ENCODE results near the gene KRTAP5-2.
"Not testable (repeated sequence)": the region's sequence is repeated elsewhere in the genome, so short reads cannot be mapped to it uniquely, and the experiment has no call there.

KRTAP5-2 gene

DNA sequence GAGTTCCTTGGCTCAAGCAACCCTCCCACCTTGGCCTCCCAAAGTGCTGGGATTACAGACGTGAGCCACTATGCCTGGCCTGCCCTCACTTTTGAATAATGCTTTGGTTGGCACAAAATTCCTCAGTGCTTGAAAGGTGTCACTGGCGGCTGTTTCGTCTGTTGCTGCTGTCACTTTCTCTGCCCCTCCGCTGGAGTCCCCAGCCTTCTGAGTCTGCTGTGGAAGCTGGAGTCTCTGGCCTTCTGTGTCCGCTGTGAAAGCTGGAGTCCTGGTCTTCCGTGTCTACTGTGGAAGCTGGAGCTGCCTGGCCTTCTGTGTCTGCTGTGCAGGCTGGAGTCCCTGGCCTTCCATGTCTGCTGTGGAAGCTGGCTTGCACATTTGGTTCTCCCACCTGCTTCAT lies 8.1 kb downstream of the KRTAP5-2 start:
- DNase-seq (ENCODE audit: low read depth) = no peak

DNA sequence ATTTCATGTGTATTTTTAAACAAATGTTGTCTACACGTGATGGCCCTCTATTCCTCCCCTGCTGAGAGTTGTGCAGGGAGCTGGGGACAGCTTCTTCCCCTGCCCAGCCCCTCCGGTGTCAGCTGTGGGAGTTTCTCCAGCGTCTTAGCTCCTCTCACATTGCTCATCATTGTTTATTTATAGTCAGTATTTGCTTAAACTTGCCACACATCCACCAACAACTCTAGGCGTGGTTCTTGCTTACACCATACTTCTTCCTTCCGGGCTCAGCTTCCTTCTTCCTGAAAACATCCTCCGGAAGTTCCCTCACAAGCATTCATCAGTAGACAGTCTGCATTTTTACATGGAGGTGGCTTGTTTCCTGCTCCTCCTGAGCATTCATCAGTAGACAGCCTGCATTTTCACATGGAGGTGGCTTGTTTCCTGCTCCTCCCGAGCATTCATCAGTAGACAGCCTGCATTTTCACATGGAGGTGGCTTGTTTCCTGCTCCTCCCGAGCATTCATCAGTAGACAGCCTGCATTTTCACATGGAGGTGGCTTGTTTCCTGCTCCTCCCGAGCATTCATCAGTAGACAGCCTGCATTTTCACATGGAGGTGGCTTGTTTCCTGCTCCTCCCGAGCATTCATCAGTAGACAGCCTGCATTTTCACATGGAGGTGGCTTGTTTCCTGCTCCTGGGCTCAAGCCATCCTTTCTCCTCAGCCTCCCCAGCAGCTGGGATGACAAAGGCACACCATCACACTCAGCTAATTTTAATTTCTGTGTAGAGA lies 8.7 kb downstream of the KRTAP5-2 start:
- DNase-seq (ENCODE audit: low read depth) = not testable (repeated sequence)

DNA sequence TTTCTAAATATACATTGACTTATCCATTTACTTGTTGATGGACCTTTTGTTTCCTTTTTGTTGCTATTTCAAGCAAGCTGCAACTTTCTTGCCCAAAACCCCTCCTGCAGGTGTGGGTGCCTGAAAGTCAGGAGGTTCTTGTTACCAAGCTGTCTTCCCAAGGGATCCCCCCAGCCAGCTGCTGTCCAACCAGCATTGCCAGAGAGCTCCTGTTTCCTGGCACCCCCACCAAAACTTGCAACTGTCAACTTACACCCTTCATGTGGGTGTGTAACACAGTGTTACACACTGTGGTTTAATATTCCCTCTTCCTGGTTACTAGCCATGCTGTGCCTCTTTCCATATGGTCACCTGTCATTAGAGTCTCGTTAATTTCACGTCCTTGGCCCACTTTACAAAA lies 11.4 kb downstream of the KRTAP5-2 start:
- DNase-seq (ENCODE audit: low read depth) = no peak

DNA sequence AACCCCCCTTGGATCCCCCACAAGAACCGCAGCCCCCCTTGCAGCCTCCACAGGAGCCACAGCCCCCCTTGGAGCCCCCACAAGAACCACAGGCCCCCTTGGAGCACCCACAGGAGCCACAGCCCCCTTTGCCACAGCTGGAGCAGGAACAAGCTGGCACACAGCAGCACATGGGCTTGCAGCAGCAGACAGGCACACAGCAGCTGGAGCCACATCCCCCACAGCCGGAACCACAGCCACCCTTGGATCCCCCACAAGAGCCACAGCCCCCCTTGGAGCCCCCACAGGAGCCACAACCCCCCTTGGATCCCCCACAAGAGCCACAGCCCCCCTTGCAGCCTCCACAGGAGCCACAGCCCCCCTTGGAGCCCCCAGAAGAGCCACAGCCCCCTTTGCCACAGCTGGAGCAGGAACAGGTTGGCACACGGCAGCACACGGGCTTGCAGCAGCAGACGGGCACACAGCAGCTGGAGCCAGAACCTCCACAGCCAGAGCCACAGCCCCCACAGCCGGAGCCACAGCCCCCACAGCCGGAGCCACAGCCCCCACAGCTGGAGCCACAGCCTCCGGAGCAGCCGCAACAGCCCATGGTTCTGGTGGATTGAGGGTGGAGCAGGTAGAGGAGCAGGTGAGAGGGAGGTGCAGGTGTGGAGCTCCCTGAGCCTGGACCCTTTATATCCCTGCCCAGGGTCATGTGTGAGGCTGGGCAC lies 13.3 kb downstream of the KRTAP5-2 start, which contains the start of gene KRTAP5-1:
KRTAP5-1 (minus strand) TSS at position 623 of the 710 bp plus-strand sequence; CDS start at position 589, 34 bp downstream.
- DNase-seq (ENCODE audit: low read depth) = not testable (repeated sequence)

DNA sequence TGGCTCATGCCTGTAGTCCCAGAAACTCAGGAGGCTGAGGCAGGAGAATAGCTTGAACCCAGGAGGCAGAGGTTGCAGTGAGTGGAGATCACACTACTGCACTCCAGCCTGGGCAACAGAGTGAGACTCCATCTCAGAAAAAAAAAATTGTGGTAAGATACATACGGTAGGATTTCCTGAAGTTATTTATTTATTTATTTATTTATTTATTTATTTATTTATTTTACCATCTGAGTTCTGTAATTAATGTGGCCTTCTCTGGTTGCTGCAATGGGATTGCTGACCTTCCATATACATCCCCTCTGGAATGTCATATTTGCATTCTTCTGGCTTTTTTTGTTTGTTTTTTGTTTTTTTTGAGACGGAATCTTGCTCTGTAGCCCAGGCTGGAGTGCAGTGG lies 15.2 kb downstream of the KRTAP5-2 start:
- not testable (repeated sequence) for DNase-seq (ENCODE audit: low read depth)

DNA sequence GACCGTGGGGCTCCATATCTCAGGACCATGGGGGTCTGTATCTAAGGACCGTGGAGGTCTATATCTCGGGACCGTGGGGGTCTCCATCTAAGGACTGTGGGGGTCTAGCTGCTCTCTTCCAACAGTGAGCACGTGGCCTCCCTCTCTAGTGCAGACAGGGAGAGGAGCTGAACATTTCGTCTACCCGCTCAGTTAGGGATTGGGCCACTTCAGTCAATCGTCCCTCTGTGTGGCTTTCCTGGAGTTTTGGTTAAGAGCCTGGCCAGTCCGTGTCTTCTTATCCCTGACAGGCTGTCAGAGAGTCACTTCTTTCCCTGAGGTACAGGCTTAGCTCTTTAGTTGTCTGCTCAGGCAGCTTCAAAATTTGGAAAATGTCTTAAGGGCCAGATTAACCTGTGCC lies 16.1 kb downstream of the KRTAP5-2 start:
- no peak for DNase-seq (ENCODE audit: low read depth)

DNA sequence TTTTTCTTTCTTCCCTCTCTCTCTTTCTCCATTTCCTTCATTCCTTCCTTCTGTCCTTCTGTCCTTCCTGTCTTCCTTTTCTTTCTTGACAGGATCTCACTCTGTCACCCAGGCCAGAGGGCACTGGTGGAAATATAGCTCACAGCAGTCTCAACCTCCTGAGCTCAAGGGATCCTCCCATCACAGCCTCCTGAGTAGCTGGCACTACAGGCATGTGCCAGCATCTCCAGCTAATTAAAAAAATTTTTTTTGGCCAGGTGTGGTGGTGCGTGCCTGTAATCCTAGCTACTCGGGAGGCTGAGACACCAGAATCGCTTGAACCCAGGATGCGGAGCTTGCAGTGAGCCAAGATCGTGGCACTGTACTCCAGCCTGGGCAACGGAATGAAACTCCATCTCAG lies 21.3 kb downstream of the KRTAP5-2 start:
- DNase-seq (ENCODE audit: low read depth) = no peak

DNA sequence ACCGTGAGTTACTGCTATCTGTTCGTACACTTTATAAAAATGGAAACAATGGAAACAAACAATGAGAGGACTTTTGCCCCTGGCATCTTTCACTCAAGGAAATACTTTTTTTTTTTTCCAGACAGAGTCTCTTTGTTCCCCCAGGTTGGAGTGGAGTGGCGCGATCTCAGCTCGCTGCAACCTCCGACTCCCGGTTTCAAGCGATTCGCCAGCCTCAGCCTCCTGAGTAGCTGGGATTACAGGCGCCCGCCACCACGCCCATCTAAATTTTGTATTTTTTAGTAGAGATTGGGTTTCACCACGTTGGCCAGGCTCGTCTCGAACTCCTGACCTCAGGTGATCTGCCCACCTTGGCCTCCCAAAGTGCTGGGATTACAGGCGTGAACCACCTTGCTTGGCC lies 22.3 kb downstream of the KRTAP5-2 start:
- DNase-seq (ENCODE audit: low read depth) = not testable (repeated sequence)

DNA sequence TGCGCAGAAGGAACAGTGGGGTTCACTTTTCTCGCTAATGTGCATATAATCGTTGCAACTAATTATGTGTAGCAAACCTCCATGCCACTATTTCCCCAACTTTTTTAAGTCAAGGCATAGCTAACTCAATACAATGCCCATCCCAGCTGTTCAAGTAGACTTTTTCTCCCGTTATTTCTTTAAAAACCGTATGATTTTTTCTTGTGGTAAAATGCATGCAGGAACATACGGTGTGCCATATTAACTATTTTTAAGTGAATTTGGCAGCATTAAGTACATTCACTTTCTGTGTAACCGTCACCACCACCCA lies 23.2 kb downstream of the KRTAP5-2 start:
- DNase-seq (ENCODE audit: low read depth) = no peak

DNA sequence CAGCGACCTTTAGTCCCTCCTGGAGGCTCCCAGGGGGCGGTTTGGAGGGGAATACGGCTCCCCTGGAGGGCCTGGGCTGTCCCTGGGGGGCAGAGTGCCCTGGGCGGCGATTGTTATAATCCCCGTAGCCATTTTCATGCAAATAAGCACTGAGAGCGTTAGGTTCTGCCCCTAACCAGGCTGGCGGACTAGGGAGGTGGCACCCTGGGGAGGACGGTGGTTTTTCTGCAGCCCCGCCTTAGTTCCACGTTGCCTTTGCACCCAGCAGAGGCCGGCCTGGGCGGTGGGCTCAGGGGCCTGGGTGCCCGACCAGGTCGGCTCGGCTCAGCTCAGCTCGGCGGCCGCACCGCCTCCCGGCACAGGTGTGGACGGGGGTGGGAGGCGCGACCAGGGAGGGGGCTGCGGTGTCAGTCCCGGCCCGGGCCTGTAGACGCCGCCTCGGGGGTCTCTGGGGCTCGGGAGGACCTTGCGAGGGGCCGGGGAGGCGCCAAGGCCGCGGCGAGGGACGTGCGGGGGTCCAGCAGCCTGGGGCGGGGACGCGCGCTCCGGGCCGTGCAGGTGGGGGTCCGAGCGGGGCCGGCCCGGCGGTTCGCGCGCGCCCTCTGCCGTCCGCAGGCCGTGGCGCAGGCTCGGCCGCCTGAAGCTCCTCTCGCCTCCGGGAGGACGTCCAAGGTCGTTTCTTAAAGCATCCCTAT lies 23.7 kb downstream of the KRTAP5-2 start:
- DNase-seq (ENCODE audit: low read depth) = peak; percentile 21

DNA sequence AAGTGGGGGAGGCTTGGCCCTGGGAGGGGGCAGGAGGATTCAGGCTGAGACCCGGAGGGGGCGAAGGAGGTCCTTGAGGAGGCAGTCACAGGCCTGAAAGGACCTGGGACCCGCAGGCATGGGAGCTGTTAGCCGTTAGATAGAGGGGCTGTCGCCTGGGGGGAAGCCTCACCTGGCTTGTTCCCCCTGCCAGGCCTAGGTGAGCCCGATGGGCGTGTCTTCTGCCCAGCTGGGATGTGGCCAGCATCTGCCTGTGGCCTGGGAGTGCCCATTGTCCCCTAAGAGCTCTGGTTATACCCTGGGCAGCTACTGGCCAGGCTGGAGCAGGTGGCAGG lies 24.2 kb downstream of the KRTAP5-2 start:
- DNase-seq (ENCODE audit: low read depth) = no peak

DNA sequence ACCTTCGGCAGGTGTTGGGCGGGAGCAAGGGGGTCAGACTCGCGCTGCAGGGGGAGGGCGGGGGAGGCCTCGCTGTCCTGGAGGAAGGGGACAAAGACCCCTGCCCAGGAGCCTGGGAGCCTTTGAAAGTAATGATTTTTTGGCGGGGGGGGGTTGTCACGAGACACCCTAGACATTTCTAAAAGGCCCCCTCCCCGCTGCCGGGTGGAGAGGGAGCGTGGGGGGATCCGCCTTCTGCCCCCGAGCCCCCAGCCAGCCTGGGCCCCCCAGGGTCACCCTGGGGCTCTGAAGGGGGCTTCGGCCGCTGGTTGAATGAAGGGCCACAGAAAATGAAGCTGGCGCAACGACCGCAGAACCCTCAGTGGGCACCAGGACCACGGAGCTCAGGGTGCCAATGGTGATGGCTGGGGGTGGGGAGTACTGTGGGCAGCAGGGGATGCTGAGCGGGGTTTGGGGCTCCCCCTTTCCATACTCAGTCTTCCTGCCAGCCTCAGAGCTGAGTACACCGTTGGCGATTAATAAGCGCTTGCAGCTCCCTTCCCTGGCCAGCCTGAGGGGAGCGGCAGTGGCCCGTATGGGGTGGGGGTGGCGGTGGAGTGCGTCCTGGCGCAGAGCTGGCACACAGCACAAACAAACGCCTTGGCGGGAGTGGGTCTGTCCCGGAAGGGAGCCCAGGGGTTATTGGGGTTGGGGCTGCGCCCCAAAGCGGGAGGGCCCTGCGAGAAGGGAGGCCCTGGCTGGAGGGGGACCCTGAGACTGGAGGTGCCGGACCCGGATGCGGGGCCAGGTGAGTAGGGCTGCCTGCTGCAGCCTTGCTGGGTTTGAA lies 24.8 kb downstream of the KRTAP5-2 start:
- DNase-seq (ENCODE audit: low read depth) = no peak

DNA sequence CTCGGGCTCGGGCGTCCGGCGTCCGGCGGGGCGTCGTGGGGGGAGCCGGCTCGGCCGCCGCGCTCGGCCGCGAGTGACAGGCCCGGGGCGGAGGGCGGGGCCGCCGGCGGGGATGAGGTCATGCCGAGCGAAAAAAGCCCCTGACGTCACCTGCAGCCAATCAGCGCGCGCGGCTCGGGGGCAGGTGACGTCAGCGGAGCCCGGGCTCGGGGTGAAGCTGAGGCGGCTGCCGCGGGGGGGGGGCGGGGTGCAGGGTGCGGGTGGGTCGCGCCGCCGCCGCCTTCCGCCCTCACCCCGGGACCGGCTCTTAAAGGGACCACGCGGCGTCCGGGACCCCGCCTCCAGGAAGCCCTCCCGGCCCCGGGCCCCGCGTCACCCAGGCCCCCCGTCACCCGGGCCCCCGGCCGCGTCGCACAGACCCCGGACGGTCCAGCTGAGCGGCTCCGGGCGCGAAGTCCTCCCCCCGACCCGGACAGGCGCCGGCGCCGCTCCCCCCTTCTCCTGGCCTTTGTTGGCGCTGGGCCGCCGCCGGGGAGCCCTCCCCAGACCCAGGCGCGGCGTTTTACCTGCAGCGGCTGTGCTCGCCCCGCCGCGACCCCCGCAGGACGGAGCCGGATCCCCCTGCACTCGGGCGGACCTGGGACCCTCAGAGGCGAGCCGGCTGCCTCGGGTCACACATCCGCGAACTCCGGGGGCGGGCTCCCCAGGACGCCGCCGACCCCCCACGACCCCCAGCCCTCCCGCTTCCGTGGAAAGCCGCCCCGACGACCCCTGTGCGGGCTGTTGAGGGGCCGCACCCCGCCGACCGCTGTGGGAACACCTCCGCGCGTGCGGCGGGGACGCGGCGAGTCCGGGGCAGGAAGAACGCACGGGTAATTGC lies 25.7 kb downstream of the KRTAP5-2 start, which contains the start of gene DUSP8:
DUSP8 (minus strand) TSS at position 75 of the 880 bp plus-strand sequence. CDS start 6,445 bp downstream, outside the sequence.
- DNase-seq (ENCODE audit: low read depth) = peak; percentile 49

DNA sequence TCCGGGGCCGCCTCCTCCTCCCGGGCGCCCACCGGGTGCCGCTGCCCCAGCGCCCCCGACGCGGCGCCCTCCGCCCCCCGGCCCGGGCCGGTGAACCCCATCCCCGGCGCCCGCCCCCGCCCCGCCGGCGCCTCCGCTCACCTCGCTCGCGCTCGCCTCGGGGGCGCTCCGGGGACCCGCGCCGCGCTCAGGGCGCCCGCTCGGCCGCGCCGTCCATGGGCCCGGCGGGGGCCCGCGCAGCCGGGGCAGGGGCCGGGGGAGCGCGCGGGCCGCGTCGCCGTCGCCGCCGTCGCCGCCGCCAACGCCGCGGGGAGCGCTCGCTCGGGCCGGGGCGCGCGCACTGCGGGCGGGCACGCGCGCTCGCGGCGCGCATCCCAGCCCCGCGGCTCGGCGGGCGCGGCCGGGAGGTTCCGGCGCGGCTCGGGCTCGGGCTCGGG lies 26.3 kb downstream of the KRTAP5-2 start:
- no peak for DNase-seq (ENCODE audit: low read depth)

DNA sequence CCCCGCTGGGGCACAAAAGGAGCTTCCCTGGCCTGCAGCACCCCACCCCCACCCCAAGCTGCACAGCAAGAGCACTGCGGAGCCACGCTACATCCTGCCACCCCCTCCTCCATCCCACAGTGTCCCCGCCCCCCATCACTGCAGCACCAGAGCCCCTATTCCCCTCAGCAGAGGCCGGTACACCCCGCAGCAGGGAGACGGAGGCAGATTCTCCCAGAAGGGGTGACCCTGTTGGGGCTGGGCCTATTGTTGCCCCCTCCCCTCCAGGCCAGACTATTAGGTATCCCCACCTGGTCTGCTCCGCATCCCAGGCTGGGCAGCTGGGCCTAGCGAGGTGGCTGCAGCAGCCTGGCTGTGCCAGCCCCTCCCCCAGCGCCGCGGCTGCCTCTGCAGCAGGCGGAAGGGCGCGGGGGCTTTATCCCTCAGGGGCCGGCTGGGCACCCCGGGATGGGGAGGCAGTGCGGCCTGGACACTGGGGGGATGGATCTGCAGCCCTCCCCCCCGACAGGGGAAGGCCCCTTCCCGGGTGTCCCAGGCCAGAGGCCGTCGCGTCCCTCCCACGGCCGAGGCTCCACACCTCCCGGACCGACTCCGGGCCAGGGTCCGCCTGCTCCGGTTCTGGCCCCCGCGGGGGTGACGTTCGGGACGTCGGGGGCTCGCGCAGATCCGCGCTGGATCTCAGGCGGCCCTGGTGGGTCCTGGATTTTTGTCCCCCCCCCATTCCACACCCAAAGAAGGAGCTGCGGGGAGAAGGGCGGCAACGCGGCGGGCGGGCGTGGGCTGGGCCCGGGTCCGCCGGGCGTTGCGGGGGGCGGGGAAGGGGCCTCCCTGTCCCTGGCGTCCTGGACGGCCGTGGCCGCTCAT lies 27.0 kb downstream of the KRTAP5-2 start:
- DNase-seq (ENCODE audit: low read depth) = no peak

DNA sequence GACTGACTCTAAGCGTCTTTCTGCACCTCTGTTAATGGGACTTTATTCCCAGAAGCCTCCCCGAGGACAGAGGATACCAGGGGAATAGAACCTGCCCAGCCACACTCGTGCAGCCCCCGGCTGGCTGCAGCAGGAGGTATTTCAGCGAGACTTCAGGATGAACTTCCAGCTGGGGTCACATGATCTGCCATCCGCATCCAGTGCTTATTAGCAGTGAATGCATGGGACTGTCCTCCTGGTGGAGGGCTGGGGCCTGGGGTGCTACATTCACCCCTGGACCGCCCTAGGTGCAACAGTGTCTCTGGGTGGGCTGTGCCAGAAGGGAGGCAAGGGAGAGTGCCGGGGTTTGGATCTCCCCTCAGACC lies 27.6 kb downstream of the KRTAP5-2 start:
- no peak for DNase-seq (ENCODE audit: low read depth)

DNA sequence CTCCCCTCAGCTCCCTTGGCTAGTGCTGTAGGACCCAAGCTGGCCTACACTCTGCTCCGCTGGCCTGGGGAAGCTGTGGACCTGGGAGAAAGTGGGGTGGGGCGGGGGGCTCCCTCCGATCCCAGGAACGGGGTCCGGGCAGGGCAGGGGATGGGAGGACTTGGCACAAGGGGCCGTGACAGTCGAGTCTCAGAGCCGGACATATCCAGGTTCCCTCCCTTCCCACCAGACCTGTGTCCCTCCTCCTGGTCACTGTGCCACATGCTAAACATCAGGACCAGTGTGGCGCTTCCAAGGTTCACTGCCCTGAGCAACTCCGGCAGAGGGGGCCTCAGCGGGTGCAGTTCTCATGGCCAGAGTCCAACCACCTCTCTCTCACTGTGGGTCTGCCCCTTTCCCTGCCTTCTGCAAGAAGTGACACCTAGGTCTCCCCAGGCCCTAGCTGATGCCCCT lies 28.1 kb downstream of the KRTAP5-2 start:
- DNase-seq (ENCODE audit: low read depth) = no peak

DNA sequence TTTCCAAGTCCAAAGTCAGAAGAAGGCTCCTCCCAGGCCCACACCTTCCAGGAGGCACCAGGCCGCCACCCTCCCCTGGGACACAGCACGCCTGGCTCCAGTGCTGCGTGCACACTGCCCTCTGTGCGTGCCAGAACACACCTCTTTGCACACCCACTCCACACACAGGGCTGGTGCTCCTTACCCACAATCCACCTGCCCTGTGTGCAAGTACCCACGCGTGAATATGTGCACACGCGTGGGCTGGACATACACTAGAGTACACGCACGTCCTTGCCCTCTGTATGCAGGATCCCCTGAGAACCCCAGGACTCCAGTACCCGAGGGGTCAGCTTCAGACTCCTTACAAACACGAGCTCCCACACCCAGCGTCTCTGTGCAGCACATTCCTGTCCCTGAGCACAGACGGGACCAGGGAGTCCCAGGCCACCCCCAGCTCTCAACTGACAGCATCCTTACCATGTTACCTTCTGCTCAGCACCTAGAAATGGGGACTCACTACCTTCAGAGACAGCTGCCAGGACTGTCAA lies 28.8 kb downstream of the KRTAP5-2 start:
- no peak for DNase-seq (ENCODE audit: low read depth)

DNA sequence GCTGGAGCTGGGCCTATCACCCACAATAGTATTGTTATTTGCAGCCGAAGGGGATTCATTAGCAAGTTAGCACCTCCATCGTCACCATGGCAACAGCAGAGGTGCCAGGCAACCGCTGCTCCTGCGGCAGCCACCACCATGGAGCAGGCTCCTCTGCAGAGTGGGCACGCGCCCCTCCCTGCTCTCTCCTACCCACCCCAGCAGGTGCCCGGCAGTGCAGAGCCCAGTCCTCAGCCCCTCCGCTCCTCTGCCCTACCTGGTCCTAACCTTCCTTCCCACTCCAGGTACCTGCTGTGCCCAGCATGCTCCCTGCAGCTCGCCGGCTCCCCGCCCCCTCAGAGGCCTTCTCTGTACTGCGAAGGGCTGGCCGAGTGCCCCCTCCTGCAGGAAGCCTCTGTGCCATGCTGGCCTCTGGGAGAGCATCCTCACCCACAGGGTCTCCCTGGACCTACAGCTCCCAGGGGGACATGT lies 29.6 kb downstream of the KRTAP5-2 start:
- no peak for DNase-seq (ENCODE audit: low read depth)

DNA sequence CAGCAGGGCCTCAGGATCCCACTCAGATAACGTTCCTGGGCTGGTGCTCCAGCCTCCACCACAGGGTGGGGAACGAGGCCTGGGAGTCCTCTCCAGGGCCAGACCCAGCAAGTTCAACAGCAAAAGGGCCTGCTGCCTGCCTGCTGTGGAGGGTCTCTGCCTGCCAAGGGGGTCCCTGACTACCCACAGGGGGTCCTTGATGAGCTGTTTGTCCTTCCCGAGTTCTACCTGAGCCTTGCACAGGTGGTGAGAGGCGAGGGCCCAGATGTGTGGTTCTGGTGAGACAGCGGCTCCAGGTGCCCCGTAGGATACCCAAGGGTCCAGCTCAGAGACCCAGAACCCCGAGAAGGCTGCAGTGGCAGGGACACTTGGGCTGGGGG lies 30.4 kb downstream of the KRTAP5-2 start:
- DNase-seq (ENCODE audit: low read depth) = no peak

Measured in stromal cell of bone marrow (primary cell).